Activated T-cell treated with anti-CD3 and anti-CD28 coated beads for 48 hours (primary cell): ENCODE measurements around the gene ATXN2.
A peak's percentile ranks its signal among the peaks of the same experiment; 100 is the strongest.
"Not testable (repeated sequence)": the region's sequence is repeated elsewhere in the genome, so short reads cannot be mapped to it uniquely, and the experiment has no call there.

Source experiments
- DNase-seq: peaks from one replicate; pipeline ENCODE4 v3.0.0-alpha.2; 2020; ENCODE audit warnings: low read depth

Gene ATXN2

GRCh38 chr12:111600986-111601385, 1.9 kb upstream of the ATXN2 start:
- not testable (repeated sequence) for DNase-seq

DNA sequence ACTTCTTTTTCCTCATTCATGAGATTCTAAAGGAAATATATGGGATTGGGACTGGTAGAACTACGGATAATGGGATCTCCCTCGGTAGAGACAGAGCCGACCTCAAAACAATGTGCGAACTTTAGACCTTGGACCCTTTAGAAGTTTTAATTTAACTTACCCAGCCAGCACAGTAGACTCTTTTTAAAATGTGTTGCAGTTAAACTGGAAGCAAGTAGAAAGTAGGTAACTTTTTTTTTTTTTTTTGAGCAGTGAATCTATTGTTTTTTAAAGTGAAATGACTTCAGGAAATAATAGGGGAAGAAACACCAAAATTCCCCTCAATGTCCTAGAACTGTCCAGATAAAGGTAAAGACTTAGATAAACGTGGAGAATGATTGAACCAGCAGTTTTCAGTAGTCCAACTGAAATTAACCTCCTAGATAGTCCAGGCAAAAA, 1.1 kb upstream of the ATXN2 start:
- no peak for DNase-seq

- peak; percentile 86 for DNase-seq
These were observed 514 bp upstream of the ATXN2 start for GRCh38 chr12:111599453-111600204.

DNA sequence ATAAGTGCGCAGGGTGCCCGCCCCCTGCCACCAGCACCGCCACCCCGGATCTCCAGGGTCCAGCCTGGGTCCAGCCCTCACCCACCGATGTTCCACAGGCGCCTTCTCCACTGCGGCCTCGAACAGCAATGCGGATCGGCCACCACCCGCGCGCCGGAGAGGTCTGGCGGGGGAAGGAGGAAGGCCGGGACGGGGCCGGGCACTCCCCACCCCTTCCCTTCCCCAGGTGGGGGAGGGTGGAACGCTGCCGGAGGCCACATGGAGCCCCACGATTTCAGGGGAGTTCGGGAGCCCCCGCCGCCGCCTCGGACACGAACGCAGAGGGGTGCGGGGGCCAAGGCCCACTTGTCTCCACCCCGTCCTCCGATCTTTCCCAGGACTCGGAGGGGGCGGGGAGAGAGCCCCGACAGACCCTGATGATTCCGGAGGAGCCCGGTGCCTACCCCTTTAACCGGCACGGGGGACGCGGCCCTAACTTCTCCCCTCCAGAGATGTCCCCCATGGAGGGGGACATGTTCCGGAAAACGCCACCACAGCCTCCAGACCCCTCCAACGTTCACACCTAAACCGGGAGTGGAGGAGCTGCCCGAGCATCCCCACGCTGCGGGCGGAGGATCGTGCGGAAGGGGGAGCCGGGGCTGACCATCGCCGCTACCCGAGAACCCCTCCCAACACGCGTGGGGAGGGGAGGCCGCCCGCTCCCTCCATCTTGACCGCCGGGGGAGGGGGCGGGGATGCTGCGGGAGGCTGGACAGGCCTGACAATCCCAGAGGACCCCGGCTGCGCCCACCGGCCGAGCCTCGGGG, 1.1 kb downstream of the ATXN2 start:
- DNase-seq: peak; percentile 21

DNA sequence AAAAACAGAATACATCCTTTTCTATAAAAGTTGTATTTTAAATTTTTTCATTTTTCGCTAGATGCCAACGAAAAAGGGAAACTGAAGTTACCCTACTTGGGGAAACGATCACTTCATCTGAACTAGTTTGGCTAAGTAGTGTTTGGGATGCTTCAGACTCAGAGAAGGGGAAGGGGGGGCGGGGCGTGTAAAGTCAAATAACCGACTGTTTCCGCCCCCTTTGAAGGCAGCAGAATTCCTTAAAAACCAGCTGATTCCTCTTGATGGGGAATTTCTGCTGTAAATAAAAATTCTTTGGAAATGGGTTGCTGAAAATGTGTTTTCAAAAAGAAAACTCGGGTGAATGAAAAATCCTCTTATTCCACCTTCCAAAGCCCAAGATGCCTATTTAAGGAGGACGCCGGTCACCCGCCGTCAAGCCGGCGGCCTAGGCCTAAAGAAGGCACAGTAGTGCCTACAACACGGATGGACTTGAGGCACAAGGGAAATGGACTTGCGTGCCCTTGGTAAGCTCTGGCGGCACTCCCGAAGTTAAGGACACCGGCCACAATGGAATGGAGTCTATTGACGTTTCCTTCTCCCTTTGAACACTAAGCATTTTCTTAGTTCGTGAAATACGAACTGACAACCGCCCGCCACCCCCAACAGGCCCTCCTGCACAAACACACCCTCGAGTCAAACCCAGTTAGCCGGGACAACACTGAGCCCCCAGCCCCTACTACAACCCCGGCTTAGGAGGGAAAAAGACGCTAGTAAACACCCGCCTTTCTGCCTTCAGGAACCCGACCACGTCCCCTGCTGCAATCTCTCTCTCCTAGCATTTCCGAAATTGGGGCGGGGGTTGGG, 1.9 kb downstream of the ATXN2 start:
- peak; percentile 6 for DNase-seq

GRCh38 chr12:111595341-111595835, 3.7 kb downstream of the ATXN2 start:
- not testable (repeated sequence) for DNase-seq

GRCh38 chr12:111591399-111592010, 7.6 kb downstream of the ATXN2 start:
- DNase-seq: not testable (repeated sequence)

DNA sequence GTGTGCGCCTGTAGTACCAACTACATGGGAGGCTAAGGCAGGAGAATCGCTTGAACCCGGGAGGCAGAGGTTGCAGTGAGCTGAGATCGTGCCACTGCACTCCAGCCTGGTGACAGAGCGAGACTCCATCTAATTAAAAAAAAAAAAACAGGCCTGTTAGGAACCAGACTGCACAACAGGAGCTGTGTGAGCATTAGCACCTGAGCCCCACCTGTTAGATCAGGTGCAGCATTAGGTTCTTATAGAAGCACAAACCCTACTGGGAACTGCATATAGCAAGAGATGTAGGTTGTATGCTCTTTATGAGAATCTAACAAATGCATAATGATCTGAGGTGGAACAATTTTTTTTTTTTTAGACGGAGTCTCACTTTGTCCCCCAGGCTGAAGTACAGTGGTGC, 8.6 kb downstream of the ATXN2 start:
- no peak for DNase-seq

DNA sequence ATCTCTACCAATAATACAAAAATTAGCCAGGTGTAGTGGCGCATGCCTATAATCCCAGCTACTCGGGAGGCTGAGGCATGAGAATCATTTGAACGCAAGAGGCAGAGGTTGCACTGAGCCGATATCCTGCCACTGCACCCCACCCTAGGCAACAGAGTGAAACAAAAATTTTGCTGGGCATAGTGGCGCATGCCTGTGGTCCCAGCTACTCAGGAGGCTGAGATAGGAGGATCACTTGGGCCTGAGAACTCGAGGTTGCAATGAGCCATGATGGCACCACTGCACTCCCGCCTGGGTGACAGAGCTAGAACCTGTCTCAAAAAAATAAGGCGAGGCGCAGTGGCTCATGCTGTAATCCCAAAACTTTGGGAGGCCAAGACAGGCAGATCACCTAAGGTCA, 9.5 kb downstream of the ATXN2 start:
- no peak for DNase-seq

DNA sequence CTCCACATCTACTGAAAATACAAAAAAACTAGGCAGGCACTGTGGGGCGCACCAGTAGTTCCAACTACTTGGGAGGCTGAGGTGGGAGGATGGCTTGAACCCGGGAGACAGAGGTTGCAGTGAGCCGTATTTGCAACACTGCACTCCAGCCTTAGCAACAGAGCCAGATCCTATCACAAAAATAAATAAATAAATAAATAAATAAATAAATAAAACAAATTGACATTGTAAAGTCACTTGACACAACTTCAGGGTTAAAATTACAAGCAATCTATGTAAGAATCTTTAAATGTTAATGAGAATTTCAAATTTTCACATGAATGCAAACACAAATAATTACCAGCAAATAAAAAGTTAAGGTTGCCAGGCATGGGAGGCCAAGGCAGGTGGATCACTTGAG, 11.1 kb downstream of the ATXN2 start:
- no peak for DNase-seq

GRCh38 chr12:111586986-111587385, 12.1 kb downstream of the ATXN2 start:
- DNase-seq: no peak

DNA sequence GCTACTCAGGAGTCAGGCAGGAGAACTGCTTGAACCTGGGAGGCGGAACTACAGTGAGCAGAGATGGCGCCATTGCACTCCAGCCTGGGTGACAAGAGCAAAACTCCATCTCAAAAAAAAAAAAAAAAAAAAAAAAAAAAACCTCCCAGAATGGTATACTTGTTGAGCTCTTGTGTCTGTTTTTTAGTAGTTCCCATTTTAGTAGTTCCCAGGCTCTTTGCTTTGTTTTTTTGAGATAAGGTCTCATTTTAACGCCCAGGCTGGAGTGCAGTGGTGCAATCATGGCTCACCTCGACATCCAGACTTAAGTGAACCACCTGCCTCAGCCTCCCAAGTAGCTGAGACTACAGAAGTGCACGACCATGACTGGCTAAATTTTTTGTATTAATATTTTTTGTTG, 13.4 kb downstream of the ATXN2 start:
- no peak for DNase-seq

GRCh38 chr12:111584959-111585358, 14.2 kb downstream of the ATXN2 start:
- DNase-seq: no peak

DNA sequence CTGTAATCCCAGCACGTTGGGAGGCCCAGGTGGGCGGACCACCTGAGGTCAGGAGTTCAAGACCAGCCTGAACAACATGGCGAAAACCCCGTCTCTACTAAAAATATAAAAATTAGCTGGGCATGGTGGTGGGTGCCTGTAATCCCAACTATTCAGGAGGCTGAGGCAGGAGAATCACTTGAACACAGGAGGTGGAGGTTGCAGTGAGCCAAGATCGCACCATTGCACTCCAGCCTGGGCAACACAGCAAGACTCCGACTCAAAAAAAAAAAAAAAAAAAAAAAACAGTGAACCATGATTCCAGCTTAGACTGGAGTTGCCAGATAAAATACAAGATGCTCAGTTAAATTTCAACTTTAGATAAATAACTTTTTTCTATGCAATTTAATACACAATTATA, 15.6 kb downstream of the ATXN2 start:
- DNase-seq: not testable (repeated sequence)

GRCh38 chr12:111582133-111582747, 16.9 kb downstream of the ATXN2 start:
- DNase-seq: no peak

GRCh38 chr12:111581434-111582132, 17.5 kb downstream of the ATXN2 start:
- DNase-seq: no peak

GRCh38 chr12:111580737-111581136, 18.4 kb downstream of the ATXN2 start:
- no peak for DNase-seq

GRCh38 chr12:111580119-111580425, 19.0 kb downstream of the ATXN2 start:
- DNase-seq: no peak

- DNase-seq: no peak
These were observed 20.2 kb downstream of the ATXN2 start for GRCh38 chr12:111578971-111579340.

GRCh38 chr12:111578276-111578970, 20.7 kb downstream of the ATXN2 start:
- DNase-seq: no peak
